Ramos (cell line): ENCODE data around the gene BCAS3.
"Not testable (repeated sequence)": the region's sequence is repeated elsewhere in the genome, so short reads cannot be mapped to it uniquely, and the experiment has no call there.

Source experiments
- in situ Hi-C: fragments of 300-500 bp; cut with MboI; formaldehyde crosslinking; loops from one replicate; pipeline ENCODE4 v1.14.3; 2022; ENCODE audit warnings: low sequenced_read_pairs; ENCODE audit not compliant: unreplicated experiment

The BCAS3 gene

DNA sequence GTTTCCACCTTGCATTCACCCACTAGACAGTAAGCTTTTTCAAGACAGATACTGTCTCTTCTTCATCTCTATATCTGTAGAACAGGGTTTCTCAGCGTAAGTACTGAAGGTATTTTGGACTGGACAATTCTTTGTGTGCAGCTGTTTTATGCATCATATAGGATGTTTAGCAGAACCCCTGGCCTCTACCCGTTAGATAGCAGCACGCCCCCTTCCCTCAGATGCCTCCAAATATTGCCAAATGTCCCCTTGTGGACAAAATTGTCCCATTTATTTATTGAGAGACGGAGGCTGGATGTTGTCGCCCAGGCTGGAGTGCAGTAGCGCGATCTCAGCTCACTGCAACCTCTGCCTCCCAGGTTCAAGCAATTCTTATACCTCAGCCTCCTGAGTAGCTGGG, 458.6 kb downstream of the BCAS3 start:
- in situ Hi-C loops = no loop called here

DNA sequence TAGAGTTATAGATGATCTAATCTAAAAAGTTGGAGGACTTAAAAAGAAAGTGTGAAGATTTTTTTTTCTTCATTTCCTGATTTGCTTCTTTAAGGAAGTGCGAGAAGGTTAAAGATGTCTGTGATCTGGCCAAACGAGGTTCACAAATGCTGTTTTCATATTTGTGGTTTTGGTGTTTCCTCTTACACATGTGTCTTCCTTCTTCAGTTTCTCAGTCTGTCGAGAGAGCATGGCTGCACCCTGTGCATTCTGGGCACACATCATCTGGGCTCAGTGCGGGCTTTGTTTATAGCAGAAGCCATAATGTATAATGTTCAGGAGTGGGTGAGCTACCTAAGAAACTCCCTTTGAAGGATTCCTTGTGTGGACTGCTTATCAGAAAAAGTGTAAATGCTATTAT, 461.6 kb downstream of the BCAS3 start:
- in situ Hi-C loops = no loop called here

DNA sequence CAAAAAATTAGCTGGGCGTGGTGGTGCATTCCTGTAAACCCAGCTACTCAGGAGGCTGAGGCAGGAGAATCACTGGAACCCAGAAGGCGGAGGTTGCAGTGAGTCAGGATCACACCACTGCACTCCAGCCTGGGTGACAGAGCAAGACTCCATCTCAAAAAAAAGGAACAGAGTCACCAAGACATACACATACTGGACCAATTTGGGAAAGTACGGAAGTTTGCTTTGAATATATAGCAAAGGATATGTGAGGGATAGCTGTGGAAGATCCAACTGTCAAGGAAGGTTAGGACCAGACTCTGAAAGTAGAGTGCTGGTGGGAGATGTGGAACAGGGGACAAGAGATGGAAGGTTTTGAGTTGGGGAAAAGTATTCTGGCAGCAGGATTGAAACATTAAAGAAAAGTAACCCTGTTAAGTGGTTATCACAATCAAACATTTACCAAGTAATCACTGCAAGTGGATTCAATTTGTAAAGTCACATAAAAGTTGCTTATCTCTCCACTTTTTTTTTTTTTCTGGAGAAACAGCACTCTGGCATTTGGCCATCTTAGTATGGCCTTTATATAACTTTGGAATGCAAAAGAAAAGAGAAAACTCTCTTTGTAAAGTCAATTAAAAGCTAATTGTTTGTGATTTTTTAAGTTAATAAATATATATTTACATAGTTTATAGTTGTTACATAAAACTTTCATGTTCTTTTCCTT, 462.6 kb downstream of the BCAS3 start:
- in situ Hi-C loops = no loop called here

DNA sequence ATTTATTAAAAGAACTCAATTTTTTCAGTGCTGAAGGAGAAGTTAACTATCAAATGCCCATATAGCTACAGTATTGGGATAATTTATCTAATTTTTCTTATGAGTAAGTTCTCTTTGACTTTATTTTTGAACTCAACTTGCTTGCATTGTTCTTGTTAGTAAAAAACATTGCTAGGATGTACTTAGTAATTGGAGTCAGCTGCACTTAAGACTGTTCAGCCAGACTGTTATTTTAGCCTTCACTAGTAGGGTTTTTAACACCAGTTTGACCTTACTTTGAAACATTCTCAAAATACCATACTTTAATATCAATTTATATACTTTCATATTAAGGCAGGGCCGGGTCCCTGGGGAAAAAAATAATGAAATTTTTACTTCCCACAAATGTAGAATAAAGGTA, 465.4 kb downstream of the BCAS3 start:
- in situ Hi-C loops = no loop called here

DNA sequence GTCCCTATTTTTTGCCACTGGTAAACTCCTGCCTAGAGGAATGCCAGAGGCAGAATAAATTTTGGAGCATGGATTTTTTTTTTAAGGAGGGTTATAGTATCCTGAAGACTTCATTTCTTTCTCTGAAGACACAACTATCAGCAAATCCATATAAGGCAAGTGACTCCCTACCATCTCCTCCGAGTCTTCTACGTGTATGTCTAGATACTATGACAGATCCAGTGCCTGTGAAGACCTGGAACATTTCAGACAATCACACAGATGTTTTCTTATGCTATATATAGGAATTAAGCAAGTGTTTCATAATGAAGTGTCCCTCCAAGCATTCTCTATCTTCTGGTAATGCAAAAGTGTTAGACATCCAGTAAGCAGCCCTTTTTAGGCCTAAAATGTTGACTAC, 466.5 kb downstream of the BCAS3 start:
- in situ Hi-C loops = no loop called here

DNA sequence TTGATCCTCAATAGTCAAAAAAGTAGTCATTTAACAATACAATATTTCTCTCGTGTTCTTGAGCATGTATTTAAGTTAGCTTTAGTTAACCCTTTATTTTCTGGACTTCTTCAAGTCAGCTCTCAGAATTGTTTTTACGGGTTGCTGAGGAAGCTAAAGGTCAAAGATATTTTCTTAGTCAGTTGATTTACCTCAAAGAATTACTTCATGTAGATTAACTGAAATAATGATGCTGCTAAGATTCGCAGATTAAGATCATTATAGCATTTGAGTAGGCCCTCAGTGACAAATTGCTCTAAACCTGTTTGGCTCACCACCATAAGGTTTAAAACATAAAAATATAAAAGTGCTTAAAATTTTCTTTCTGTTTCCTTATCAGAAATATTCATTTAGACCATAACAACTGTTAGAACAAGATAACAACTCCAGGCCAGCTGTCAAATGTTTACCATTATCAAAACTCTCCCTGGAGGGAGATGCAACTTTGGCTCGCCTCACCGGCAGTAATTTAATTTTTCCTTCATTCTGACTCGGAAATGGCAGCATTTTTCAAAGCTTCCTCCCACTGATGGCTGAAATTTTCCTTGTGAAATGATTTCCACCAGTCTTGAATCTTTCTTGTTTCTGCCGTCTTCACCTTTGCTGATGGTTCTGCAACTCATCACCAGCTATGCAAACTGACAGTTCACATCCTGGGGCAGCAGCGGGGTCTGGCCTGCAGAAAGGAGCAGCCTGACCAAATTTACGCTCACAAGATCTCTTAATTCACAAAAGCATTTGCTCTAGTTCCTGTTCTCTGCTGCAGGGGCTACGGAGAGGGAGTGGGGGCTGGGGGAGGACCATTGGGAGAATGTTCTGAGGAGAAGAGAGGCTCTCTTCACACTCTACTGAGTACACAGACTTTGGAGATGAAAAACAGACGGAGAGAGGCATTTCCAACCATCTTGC, 467.2 kb downstream of the BCAS3 start:
- in situ Hi-C loops = no loop called here

DNA sequence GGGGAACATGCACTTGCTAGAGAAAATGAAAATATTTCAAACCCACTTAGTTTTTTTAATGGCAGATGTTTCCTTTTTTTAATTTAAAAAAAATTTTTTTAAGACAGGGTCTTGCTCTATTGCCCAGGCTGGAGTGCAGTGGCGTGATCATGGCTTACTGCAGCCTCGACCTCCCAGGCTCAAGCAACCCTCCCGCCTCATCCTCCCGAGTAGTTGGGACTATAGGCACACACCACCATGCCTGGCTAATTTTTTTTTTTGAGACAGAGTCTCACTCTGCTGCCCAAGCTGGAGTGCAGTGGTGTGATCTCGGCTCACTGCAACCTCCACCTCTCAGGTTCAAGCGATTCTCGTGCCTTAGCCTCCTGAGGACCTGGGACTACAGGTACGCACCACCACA, 469.2 kb downstream of the BCAS3 start:
- in situ Hi-C loops = not testable (repeated sequence)

DNA sequence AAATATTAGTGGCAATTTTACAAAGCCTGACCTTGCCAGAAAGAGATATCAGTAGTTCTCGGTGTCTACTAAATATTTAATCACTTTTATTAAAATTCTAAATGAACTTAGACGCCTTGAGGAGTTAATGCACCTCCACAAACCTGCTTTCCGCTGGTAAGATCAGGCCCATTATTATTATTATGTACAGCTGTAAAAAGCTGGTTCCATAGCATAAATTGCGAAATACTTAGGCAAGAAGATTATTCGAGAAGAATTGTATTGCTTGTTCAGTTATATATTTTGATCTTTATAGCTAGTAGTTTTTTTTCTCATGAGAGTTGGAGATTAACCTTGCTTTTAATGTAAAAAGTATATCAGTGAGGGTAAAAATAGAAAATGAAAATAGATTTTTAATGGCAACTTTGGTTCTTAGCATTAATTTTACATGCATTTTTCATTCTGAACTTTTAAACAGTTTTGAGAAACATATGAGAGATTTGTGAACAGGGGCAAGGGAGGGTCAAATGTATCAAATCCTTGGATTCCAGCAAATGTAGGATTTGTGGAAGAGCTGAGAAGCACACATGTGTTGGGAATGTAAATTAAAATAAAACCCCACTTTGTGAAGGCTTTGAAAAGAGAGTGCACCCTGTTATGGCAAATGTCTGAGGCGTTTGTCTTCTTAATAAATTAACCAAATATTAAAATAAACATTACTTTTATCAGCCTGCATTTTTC, 471.6 kb downstream of the BCAS3 start:
- in situ Hi-C loops = no loop called here

DNA sequence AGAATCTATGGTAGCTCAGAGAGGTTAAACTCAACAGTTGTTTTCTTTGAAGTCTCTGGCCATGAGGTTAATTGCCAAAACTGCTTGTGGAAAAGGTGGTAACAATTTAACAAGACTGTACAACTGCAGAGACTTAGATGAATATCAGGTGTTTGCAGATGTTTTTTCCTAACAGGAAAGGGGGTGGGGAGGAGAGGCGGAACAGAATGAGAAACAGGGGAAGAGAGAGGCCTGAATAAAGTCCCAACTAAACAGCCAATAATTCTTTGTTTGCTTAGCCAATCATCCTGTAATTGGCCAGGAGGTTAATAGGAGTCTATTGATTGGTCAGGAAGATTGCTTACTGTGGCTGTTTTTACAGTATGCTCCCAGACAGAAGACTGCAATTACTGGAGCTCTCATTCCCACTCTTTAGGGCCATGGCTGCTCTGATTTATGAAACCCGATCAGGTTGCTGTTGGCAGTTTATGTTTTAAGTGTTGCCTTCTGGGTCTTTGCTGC, 472.3 kb downstream of the BCAS3 start:
- in situ Hi-C loops = no loop called here

DNA sequence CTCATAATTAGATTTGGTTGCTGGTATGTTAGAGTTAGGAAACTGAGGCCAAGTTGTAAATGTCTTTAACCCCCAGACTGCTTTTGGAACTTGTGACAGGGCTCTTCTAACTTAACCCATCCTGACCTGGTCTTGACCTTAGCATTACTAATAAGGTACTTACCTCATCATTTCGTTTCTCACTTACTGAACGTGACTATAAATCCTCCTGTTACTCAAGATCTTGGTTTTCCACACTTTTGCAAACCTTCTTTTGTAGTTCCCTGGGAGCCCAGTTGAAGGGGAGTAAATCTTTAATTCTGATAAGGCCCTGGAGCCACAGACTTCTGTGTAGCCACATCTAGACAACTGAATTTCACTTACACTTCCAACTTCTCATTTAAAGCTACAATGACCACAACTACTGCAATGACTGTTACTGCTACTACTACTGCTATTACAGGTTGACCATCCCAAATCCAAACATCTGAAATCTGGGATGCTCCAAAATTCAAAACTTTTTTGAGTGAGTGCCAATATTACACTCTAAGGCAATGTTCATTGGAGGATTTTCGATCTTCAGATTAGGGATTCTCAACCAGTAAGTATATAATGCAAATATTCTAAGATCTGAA, 473.1 kb downstream of the BCAS3 start:
- in situ Hi-C loops = no loop called here

DNA sequence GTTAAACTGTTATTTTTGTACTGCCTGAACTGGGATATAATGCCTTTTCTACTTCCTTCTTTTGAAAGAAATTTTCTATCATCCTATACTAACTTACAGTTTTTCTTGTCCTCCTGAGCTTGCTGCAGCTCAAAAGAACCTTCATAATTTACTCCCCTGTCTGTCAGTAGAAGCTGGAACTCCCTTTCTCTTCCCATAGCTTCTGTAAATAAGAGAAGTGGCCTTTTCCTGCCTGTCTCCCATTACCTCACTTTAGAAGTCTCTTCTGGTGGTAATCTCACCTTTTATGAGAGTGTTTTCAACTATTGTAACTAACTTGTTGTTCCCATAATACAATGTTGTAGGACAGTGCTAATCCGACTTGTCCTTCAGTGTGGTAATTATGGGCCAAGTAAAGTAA, 475.2 kb downstream of the BCAS3 start:
- in situ Hi-C loops = no loop called here

DNA sequence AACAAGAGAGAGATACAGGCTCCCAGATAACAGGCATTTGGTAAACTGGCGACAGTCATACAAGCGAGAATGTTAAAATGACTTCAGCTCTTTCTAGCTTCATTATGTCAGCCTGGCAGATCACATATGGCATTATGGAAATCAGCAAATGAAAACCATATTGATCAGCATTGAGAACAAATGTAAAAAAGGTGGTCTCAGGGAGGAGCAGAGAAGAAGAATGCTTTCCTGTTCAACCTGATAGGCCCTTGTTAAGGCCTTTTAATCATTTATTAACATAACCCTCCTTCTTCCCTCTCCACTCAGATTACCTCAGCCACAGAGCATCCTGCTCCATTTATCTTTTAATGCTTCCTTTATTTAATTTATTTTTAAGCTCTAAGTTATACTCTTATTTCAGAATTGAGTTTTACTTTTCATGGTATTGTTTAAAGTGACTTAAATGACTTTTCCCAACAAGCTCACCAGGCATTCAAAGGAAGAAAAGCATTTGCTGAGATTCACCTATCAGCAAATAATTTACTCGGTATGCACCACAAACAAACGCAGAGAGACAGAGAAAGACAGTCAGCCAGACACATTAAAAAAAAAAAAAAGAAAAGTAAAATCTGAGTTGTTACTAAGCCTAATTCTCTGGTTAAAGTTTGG, 478.1 kb downstream of the BCAS3 start:
- in situ Hi-C loops = no loop called here

DNA sequence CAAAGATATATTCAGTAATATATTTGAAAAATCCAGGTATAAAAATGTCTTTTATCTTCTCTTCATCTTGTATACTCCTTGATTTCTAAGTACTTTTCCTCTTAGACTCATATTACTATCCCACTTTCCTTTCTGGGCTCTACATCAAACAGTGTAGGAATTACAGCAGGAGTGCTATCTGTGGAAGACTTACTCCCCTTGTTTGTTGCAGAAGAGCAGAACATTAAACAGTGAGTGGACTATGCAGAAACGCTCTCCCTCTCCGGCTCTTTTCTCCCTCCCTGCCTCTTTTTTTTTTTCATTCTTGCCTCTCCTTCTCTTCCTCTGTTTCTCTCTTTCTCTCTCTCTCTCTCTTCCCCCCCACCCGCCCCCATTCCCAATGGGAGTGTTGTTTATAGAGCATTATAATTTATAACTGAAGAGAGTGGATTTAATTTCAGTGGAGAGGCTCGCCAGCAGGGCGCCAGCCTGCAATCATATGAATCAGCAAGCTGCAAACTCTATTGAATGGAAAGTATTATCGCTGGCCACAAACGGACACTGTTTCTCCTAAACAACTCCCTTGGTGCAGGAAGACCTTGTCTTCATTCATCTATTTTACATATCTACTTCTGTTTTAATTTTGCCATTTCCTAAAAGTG, 479.7 kb downstream of the BCAS3 start:
- in situ Hi-C loops = no loop called here

DNA sequence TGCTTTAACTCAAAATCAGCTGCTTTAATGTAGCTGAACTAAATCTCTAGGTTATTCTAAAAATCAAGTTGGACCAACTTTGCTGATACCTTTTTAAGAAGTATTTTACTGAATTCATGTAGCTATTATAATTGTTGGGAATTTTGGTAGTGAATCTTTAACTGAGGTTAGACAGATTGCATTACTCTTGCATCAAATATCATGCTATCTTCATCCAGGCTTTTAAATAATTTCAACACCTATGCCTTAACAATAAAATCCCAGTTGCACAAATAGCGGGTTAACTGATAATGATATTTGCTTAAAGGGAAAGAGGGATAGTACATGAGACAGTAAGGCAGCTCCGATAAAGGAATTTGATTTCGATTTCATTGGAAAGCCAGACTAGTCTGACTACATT, 480.7 kb downstream of the BCAS3 start:
- in situ Hi-C loops = no loop called here

DNA sequence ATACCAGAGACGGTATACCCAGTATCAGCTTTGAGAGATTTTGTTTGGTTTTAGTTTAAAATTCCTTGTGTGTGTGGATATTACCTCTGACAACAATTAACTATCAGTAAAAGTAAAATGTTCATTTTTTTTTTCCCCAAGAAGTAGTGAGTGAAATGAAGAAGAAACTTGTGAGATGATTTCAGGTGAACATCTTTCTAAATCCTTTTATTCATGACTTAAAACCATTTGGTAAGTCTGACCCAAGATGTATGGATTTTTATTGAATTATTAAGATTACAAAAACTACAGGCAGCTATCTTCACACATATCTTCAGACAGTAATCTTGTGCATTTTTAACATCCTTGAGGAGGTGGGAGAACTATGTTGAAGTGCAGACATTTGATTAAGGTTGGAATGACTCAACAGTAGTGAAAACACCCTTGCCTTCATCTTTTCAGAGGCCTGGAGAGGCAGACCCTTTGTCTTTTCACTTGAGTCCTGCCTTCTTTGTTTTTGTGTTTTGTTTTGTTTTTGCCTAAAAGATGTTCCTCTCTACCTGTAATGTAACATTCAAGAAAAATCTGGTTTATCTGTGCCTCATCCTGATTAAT, 481.7 kb downstream of the BCAS3 start:
- in situ Hi-C loops = no loop called here

DNA sequence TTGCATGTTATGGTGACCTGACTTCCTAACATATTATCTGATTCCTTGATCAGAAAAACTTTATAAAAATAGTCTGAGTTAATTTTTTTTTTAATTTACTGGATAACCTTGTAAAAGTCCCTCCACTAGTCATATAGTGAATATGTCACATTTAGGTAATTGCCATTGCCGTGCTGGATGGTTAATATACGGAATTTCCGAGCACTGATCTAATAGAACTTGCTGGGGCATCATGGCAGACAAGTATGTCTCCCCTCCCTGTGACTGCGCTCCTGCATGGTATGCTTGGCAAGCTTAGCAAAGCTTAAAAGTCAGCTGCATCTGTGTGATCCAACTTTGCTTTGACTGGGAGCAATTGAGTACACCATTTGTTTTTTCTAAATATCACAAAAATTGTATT, 482.6 kb downstream of the BCAS3 start:
- in situ Hi-C loops = no loop called here

DNA sequence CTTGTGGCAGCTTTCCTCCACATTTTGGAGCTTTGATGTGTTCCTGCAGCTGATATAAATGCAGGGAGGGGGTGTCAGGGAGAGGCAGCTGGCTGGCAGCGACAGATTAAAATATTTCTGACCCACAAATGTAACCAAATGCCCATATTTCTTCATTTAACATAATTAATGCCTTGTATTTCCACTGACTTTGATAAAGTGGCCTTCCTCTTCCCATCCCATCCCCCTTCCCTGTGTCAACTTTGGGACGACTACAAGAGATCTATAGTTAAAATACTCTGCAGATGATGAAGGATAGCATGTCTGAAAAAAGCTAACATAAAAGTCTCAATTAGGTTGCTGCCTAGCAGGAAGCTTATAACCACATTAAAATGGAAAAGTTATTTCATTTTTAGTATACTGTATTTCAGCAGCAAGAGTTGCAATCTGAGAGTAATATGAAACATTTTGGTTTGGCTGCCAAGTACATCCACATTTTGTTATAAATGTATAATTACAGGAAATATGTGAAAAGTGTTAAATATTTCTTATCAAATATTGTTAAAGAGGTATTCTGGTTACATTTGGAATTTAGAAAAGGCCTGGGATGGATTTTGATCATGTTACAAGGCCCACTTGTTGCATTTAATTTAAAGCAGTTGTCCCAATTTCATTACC, 483.3 kb downstream of the BCAS3 start:
- in situ Hi-C loops = no loop called here

DNA sequence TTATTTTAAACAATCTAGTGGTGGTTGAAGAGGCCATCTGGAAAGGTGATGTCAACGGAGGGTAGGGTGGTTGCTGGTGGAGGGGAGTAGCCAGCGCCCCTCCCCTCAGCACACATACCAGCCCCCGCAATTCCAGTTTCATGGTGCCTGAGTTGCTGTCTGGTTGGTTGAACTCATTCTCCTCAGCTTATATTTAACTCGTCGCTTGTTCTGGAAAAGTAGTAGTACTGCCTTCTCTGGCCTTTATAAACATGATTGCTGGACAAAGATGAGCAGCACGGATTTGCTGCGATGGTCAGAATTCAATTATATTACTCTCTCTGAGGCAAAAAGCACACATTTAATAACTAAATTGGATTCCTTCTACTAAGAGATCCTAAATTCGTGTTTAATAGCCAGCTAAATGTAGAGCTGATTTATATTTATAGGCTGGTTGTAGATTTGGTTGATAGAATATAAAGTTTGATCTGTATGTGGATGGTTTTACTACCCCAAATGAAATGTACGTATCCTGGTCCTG, 484.0 kb downstream of the BCAS3 start:
- in situ Hi-C loops = no loop called here
